HEK293 (cell line): ENCODE measurements around the gene TUBB2B.

Experiments used
- CTCF ChIA-PET: fragments of 350-600 bp; formaldehyde crosslinking; extraction: SDS; loops from one replicate; lab custom pipeline; 2021; ENCODE audit warnings: antibody characterized with exemption; lab: Yijun Ruan, JAX
- POLR2A ChIA-PET: fragments of 300-600 bp; formaldehyde crosslinking; extraction: SDS; loops from one replicate; lab custom pipeline; 2020; ENCODE audit warnings: antibody characterized with exemption, inconsistent platforms; lab: Yijun Ruan, JAX
- H3K27ac ChIP-seq: fragments of 200-500 bp; sonication (Bioruptor generic); 2 replicates; pipeline ENCODE4 v1.5.1; 2014; ENCODE audit warnings: low read depth, low read length, control low read depth, inconsistent platforms; ENCODE audit errors: extremely low read depth
- H3K36me3 ChIP-seq, 2 experiments: fragments of 200-500 bp in 1 of 2; sonication (Bioruptor generic) in 1 of 2; 1 replicate in 1 of 2; 2 replicates in 1 of 2; pipeline ENCODE4 v1.5.1; 2014 to 2017; ENCODE audit warnings: inconsistent platforms in 2 of 2, low read length in 2 of 2; ENCODE audit not compliant: control insufficient read depth in 2 of 2, insufficient read depth in 1 of 2
- H3K4me1 ChIP-seq: fragments of 200-500 bp; sonication (Bioruptor generic); 2 replicates; pipeline ENCODE4 v1.5.1; 2014; ENCODE audit warnings: mild to moderate bottlenecking, low read length, inconsistent platforms; ENCODE audit not compliant: control insufficient read depth, insufficient read depth
- H3K4me3 ChIP-seq: 2 replicates; pipeline ENCODE4 v1.5.1; 2011; ENCODE audit warnings: low read depth, mild to moderate bottlenecking, control low read depth, low read length, moderate library complexity
- H3K9me3 ChIP-seq: fragments of 200-500 bp; sonication (Bioruptor generic); 2 replicates; pipeline ENCODE4 v1.5.1; 2014; ENCODE audit warnings: low read depth, low read length, inconsistent platforms; ENCODE audit not compliant: control insufficient read depth, insufficient read depth
- AEBP2 ChIP-seq: fragments of 450-650 bp; formaldehyde crosslinking; IDR thresholded peaks from 2 replicates; pipeline ENCODE4 v1.5.1; 2016; ENCODE audit warnings: missing biosample characterization, missing genetic modification characterization, borderline replicate concordance
- ATF2 ChIP-seq: fragments of 450-650 bp; formaldehyde crosslinking; IDR thresholded peaks from 2 replicates; pipeline ENCODE4 v1.5.1; 2016; ENCODE audit warnings: missing biosample characterization, missing genetic modification characterization, low read depth
- BCL11A ChIP-seq: fragments of 450-650 bp; formaldehyde crosslinking; IDR thresholded peaks from 2 replicates; pipeline ENCODE4 v1.5.1; 2016; ENCODE audit warnings: low read depth, missing biosample characterization, missing genetic modification characterization
- EGR2 ChIP-seq: fragments of 450-650 bp; formaldehyde crosslinking; IDR thresholded peaks from 2 replicates; pipeline ENCODE4 v1.5.1; 2016; ENCODE audit warnings: low read depth, missing biosample characterization, missing genetic modification characterization
- GLI4 ChIP-seq: fragments of 450-650 bp; formaldehyde crosslinking; IDR thresholded peaks from 2 replicates; pipeline ENCODE4 v1.5.1; 2016; ENCODE audit warnings: missing biosample characterization, missing genetic modification characterization
- IKZF3 ChIP-seq: fragments of 450-650 bp; IDR thresholded peaks from 2 replicates; pipeline ENCODE4 v1.5.0; 2018; ENCODE audit warnings: missing biosample characterization, mild to moderate bottlenecking, missing genetic modification characterization, moderate library complexity
- KLF10 ChIP-seq: fragments of 450-650 bp; IDR thresholded peaks from 2 replicates; pipeline ENCODE4 v1.5.1; 2018; ENCODE audit warnings: missing biosample characterization, mild to moderate bottlenecking, missing genetic modification characterization
- KLF8 ChIP-seq: fragments of 450-650 bp; formaldehyde crosslinking; IDR thresholded peaks from 2 replicates; pipeline ENCODE4 v1.5.1; 2016; ENCODE audit warnings: missing biosample characterization, missing genetic modification characterization
- KLF9 ChIP-seq: fragments of 450-650 bp; formaldehyde crosslinking; IDR thresholded peaks from 2 replicates; pipeline ENCODE4 v1.5.1; 2016; ENCODE audit warnings: missing biosample characterization, missing genetic modification characterization, low read depth
- PATZ1 ChIP-seq: fragments of 450-650 bp; formaldehyde crosslinking; IDR thresholded peaks from 2 replicates; pipeline ENCODE4 v1.5.1; 2016; ENCODE audit warnings: missing biosample characterization, missing genetic modification characterization
- SP3 ChIP-seq: fragments of 450-650 bp; formaldehyde crosslinking; IDR thresholded peaks from 2 replicates; pipeline ENCODE4 v1.5.1; 2016; ENCODE audit warnings: missing biosample characterization, missing genetic modification characterization
- ZBTB11 ChIP-seq: fragments of 450-650 bp; formaldehyde crosslinking; conservative IDR thresholded peaks from 2 replicates; pipeline ENCODE4 v1.5.1; 2016; ENCODE audit warnings: low read depth, missing biosample characterization, missing genetic modification characterization
- ZFP69B ChIP-seq: fragments of 450-650 bp; formaldehyde crosslinking; IDR thresholded peaks from 2 replicates; pipeline ENCODE4 v1.5.1; 2016; ENCODE audit warnings: missing biosample characterization, missing genetic modification characterization
- ZNF157 ChIP-seq: fragments of 450-650 bp; formaldehyde crosslinking; IDR thresholded peaks from 2 replicates; pipeline ENCODE4 v1.5.1; 2016; ENCODE audit warnings: missing biosample characterization, missing genetic modification characterization
- ZNF2 ChIP-seq: fragments of 450-650 bp; formaldehyde crosslinking; IDR thresholded peaks from 2 replicates; pipeline ENCODE4 v1.5.1; 2016; ENCODE audit warnings: missing biosample characterization, missing genetic modification characterization
- ZNF239 ChIP-seq: fragments of 450-650 bp; formaldehyde crosslinking; IDR thresholded peaks from 2 replicates; pipeline ENCODE4 v1.5.1; 2016; ENCODE audit warnings: missing biosample characterization, missing genetic modification characterization
- ZNF335 ChIP-seq: fragments of 450-650 bp; formaldehyde crosslinking; conservative IDR thresholded peaks from 2 replicates; pipeline ENCODE4 v1.5.1; 2016; ENCODE audit warnings: missing biosample characterization, missing genetic modification characterization
- ZNF391 ChIP-seq: fragments of 450-650 bp; formaldehyde crosslinking; IDR thresholded peaks from 2 replicates; pipeline ENCODE4 v1.5.1; 2016; ENCODE audit warnings: low read depth, missing biosample characterization, missing genetic modification characterization, borderline replicate concordance
- ZNF394 ChIP-seq: fragments of 450-650 bp; formaldehyde crosslinking; IDR thresholded peaks from 2 replicates; pipeline ENCODE4 v1.5.1; 2016; ENCODE audit warnings: missing biosample characterization, missing genetic modification characterization, mild to moderate bottlenecking, moderate library complexity, borderline replicate concordance
- ZNF600 ChIP-seq: fragments of 450-650 bp; formaldehyde crosslinking; IDR thresholded peaks from 2 replicates; pipeline ENCODE4 v1.5.1; 2016; ENCODE audit warnings: missing biosample characterization, missing genetic modification characterization
- ZNF610 ChIP-seq: fragments of 450-650 bp; formaldehyde crosslinking; IDR thresholded peaks from 2 replicates; pipeline ENCODE4 v1.5.1; 2016; ENCODE audit warnings: missing biosample characterization, missing genetic modification characterization, borderline replicate concordance
- ZNF639 ChIP-seq: fragments of 450-650 bp; formaldehyde crosslinking; IDR thresholded peaks from 2 replicates; pipeline ENCODE4 v1.5.1; 2016; ENCODE audit warnings: missing biosample characterization, missing genetic modification characterization
- ZNF677 ChIP-seq: fragments of 450-650 bp; IDR thresholded peaks from 2 replicates; pipeline ENCODE4 v1.5.0; 2018; ENCODE audit warnings: missing biosample characterization, mild to moderate bottlenecking, missing genetic modification characterization, moderate library complexity
- ZNF707 ChIP-seq: fragments of 450-650 bp; formaldehyde crosslinking; IDR thresholded peaks from 2 replicates; pipeline ENCODE4 v1.5.1; 2016; ENCODE audit warnings: missing biosample characterization, missing genetic modification characterization
- ZSCAN4 ChIP-seq: fragments of 450-650 bp; formaldehyde crosslinking; IDR thresholded peaks from 2 replicates; pipeline ENCODE4 v1.5.1; 2017; ENCODE audit warnings: missing biosample characterization, missing genetic modification characterization

Gene TUBB2B

GRCh38 chr6:3227363-3228045 lies at the start of gene TUBB2B:
TSS of gene TUBB2B (minus strand) at chr6:3227653. CDS start at chr6:3227543, 110 bp downstream.
- H3K36me3 ChIP-seq = peaks cover 16 to 18% of the 10 kb centered on the region in 2 experiments; a peak in 2 of 3 replicates
- ChIA-PET POLR2A (interaction anchor here (0.6 to 2.6 kb wide), 22 partner anchors 8 to 794 kb away, joined by 3 to 26 read pairs (median 7); partner anchors contain the start of genes BPHL, PSMG4 and TUBB2A), CTCF (interaction anchor here (0.6 to 1.5 kb wide), 5 partner anchors 19 to 171 kb away, joined by 3 to 13 read pairs (median 4); no protein-coding TSS in a partner anchor)
- H3K4me3 ChIP-seq = peak within 1 kb of the TSS; percentile 63
- no peaks in the 10 kb centered on the region for H3K9me3 ChIP-seq
- peak within 1 kb of the TSS; percentile 93 for H3K27ac ChIP-seq
- peaks cover 8% of the 10 kb centered on the region; the same call in 1 of the 2 replicates for H3K4me1 ChIP-seq
- TF ChIP-seq ZNF600 (peak; percentile 6; the same call in 1 of the 2 replicates), KLF9 (tag by site-specific recombination) (peak; percentile 45; the same call in 1 of the 2 replicates), GLI4 (tag by site-specific recombination) (peak; percentile 12; the same call in 1 of the 2 replicates), ZSCAN4 (no peak), ZNF391 (tag by site-specific recombination) (0 out of 2 replicates have a peak, but pooled peaks have one; percentile 37), ZNF239 (tag by site-specific recombination) (no peak; the same call in 1 of the 2 replicates), ATF2 (peak; percentile 94), KLF8 (tag by site-specific recombination) (peak; percentile 58), EGR2 (peak; percentile 14; the same call in 1 of the 2 replicates), AEBP2 (tag by site-specific recombination) (no peak), ZNF2 (peak; percentile 72; the same call in 1 of the 2 replicates), ZFP69B (tag by site-specific recombination) (no peak), ZNF707 (0 out of 2 replicates have a peak, but pooled peaks have one; percentile 13), ZNF677 (tag by site-specific recombination) (no peak), SP3 (tag by site-specific recombination) (peak; percentile 83), PATZ1 (tag by site-specific recombination) (peak; percentile 100), ZNF335 (tag by site-specific recombination) (peak; percentile 84), ZNF394 (tag by site-specific recombination) (peak; percentile 100), ZNF157 (tag by site-specific recombination) (0 out of 2 replicates have a peak, but pooled peaks have one; percentile 25), ZNF610 (no peak), ZBTB11 (0 out of 2 replicates have a peak, but pooled peaks have one; percentile 15), IKZF3 (tag by site-specific recombination) (0 out of 2 replicates have a peak, but pooled peaks have one; percentile 26), KLF10 (peak; percentile 96), BCL11A (tag by site-specific recombination) (peak; percentile 39; the same call in 1 of the 2 replicates), ZNF639 (tag by site-specific recombination) (0 out of 2 replicates have a peak, but pooled peaks have one; percentile 61)
